HG03060 (cell line): ENCODE results near the gene IGSF3.

Experiments used
- ATAC-seq: cut with Tn5 transposase; IDR thresholded peaks from one replicate; pipeline ENCODE4 v1.9.1; 2021; ENCODE audit warnings: low read depth, moderate number of reproducible peaks; ENCODE audit not compliant: unreplicated experiment

IGSF3 gene

DNA sequence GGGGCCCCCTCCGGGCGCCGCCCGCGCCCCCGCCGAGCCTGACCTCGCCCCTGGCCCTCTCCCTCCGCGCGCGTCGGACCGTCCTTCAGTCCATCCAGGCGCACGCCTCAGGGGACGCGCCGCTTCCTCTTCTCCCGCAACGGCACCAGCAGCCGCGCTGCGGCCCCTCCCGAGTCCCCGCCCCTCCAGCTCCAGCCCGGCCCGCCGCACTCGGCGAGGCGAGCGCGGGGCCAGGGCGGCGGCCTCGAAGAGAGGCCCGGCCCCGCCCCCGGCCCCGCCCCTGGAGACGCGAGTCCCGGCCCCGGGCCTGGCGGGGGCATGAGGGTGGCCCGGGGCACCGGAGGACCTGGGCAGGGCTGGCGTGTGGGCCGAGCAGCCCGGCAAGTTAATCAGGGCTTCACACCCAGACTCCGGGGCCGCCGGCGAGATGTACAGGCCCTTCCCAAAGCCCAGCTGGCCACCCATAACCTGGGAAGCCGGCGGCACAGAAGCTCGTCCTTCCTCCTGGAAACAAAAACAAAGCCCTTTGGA lies at the start of gene IGSF3:
Gene IGSF3 (minus strand): TSS at position 159 of the 531 bp plus-strand sequence. CDS start 1,407 bp downstream, outside the sequence.
- no peak for ATAC-seq

DNA sequence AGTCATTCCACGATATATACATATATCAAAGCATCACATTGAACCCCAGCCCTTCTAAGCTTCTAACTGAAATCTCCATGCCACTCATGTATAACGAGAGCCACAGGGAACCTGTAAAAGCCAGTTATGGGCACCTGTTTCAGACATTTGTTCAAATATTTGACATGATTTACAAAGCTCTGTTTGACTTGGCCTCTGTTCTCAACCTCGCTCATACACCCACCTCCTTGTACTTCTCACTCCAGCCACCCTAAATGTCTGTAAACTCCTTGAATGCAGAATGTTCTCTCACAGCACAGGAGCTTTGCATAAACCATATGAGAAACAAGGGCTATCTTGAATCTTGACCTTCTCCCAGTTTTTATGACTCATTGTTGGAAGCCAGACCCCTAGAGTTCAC lies 49.8 kb upstream of the IGSF3 start:
- no peak for ATAC-seq

DNA sequence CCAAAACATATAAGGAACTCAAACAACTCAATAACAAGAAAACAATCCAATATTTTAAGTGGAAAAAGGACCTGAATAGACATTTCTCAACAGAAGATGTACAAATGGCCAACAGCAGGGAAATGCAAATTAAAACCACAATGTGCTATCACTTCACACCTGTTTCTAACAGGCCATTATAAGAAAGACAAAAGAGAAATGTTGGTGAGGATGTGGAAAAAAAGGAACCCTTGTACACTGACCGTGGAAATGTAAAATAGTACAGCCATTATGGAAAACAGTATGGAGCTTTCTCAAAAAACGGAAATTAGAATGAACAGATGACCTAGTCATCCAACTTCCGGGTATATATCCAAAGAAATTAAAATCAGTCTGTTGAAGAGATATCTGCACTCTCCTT lies 48.9 kb upstream of the IGSF3 start:
- ATAC-seq = no peak

DNA sequence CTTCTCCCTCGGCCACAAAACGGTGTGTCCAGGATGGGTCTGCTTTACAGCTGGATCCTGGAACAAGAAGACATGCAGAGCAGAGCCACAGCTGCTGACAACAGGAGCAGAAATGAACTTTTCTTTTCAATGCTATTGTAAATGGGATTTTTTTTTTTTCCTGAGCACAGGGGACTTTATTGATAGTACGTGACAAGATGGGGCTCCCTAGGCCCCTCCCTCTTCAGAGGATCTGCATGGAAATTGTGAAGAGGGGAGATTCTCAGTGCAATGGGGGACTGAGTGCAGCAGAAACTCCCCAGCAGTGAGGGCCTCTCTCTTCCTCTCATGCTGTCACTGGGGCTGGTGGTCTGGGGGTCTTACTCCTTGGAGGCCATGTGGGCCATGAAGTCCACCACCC lies 45.9 kb upstream of the IGSF3 start:
- no peak for ATAC-seq

DNA sequence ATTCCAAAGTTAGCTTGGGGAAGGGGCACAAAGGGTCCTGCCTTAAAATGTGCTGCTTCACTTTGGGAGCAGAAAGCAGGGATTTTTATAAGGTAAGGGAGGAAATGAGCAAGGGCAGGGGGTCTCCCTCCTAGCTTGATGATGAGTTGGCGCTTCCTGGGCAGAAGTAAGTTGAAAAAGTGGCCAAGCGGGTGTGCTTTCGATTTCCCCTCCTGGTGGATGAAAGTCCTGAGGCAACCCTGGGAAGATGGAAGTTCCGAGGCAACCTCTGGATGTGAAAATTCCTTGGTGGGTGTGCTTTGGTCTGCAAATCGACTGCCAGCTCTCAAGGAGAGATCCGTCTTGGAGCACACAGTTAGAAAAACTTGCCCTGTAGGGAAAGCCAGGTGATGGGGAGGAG lies 45.0 kb upstream of the IGSF3 start:
- ATAC-seq = no peak

DNA sequence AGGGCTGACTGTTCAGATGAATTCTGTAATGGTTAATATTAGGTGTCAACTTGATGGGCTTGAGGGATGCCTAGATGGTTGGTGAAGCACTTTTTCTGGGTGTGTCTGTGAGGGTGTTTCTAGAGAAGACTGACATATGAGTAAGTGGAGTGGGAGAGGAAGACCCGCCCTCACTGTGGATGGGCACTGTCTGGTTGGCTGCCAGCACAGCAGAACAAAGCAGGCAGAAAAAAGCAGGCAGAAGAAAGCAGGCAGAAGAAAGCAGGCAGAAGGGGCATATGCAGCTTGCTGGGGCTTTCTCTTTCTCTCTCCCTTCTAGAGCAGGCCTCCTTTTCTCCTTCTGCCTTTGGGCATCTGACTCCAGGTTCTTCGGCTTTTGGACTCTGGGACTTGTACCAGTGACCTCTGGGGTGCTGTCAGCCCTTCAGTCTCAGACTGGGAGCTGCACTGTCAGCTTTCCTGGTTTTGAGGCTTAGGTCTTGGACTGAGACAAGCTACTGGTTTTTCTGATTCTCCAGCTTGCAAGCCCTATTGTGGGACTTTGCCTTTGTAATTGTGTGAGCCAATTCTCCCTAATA lies 43.8 kb upstream of the IGSF3 start:
- no peak for ATAC-seq

DNA sequence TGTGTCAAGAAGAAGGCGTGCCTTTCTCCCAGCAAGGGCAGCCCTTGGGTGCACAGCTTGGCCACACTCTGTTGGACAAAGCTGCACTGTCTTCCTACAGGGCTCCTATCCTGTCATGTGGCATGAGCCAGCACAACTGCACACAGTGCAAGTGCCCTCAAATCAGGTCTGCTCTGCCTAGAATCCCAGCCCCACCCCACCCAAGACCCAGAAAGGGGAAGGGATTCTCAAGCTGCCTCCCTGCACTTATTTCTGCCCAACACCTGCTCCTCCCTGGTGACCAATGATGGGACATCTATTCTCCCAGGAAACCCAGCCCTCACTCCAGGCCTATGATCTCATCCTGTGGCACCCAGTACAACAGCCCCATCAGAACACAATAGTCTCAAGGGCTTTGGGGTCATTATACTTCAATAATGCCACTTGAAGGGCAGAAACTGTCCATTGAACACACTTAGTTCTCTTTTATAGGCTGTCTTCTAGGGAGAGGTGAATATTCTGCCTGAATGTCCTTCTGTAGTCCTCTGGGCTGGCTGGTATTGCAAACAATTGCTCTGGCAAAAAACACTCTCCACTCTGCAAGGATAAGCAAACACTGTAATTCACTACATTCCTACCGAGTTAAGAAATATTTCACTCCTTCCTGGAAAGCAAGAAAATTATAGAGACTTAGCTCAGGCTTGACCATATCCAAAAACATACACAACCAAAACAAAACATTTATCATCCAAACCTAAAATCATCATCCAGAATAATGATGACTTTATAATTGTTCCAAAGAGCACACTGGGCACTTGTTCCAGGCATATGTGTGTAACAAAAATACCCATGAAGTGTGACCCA lies 43.1 kb upstream of the IGSF3 start:
- no peak for ATAC-seq

DNA sequence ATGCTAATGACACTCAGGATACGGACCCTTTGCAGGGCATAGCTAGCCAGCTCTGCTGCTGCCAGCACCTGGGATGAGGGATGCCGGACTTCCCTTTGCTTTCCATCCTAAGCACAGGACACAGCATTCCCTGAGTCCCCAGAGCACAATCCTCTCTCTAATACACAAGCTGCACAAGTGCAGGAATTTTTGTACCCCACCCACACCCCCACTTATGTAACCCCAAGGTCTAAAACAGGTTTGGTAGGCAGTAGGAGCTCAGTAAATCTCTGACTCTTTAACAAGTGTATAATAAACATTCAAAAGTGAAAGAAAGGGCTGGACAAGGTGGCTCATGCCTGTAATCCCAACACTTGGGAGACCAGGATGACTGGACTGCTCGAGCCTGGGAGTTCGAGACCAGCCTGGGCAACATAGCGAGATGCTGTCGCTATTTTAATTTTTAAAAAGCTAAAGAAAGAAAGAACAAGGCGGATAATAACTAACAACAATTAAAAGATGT lies 42.2 kb upstream of the IGSF3 start:
- no peak for ATAC-seq

DNA sequence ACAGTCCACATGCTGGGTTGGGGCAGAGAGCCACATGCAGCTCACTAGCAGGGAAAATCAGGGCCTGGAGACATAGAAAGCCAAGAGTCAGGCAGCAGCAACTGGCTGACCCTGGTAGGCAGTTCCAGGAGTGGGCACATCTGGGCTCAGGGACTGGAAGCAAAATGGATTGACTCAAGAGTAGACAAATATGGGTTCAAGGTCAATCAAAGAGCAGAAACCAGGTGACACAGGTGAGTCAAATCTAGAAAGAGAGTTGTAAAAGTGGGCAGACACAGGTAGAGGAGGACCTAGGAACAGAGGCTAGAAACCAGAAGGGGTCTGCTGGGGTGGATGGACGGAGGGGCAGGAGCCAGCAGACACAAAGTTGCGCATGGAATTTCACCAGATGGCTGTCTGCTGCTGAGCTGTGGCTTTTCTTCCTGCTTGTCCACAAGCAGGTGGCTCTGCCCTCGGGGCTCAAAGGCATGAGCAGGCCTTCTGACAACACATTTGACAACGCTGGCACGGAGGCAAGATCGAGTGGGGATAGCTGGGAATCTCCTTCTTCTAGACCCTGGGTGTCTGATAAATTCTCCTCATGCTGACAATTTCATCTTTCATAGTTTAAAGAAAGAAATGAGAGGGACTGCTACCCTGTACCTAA lies 40.8 kb upstream of the IGSF3 start:
- no peak for ATAC-seq

DNA sequence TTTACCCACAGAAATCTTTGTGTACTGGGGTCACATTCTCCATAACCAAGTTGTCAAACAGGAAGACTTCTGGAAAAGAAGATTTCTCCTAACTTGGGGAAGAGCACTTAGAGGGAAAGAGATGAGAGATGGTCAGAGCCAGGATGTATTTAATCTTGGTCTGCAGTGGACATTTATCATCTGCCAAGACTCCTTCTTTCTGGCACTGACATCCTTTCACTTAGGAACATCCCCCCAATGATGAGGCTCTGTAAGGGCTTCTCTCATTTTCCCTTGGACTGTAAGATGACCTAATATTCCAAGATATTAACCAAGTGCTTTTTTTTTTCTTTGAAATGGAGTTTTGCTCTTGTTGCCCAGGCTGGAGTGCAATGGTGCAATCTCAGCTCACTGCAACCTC lies 39.3 kb upstream of the IGSF3 start:
- no peak for ATAC-seq

DNA sequence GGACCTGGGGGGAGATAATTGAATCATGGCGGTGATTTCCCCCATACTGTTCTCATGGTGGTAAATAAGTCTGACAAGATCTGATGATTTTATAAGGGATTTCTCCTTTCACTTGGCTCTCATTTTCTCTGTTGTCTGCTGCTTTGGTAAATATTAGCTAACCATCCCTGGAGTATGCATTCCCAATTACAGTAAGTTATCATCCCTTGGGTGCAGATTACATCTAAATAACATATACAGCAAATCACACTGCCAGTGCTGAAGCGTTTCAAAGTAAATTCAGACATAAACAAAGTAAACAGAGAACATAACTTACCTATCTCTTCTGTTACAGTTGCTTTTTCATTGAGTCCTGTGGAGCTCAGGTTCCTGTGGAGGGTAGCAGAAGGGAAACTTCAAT lies 38.6 kb upstream of the IGSF3 start:
- no peak for ATAC-seq

DNA sequence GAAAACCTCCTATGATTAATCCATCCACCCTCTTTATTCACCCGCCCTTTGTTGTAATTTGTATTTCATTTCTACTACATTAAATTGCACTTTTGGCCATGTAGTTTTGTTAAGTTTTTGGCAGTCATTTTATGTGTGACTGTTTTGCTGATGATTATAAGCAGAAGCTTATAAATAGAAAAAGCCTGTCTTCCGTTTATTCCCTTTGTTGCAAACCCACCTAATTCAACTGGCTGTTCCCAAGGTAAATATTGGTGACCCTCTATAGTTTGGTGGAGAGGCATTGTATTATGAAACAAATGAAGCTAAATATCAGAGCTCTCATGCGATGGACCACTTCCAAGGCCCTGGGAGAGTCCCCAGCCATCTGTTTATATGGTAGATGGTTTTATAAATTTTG lies 36.7 kb upstream of the IGSF3 start:
- ATAC-seq = no peak

DNA sequence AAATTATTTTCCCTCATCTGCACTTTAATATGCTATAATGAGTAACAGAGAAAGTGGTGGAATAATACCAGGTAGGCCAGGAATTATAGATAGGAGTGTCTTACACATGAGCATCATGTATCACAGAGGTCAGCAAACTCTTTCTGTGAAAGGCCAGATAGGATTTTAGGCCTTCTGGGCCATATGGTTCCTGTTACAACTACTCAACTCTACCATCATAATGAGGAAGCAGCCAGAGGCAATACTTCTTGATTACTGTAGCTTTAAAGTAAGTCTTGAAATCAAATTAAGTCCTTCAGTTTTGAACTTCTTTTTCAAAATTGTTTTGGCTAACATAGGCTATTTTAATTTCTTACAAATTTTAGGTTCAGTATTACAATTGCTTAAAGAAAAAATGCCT lies 32.1 kb upstream of the IGSF3 start:
- no peak for ATAC-seq

DNA sequence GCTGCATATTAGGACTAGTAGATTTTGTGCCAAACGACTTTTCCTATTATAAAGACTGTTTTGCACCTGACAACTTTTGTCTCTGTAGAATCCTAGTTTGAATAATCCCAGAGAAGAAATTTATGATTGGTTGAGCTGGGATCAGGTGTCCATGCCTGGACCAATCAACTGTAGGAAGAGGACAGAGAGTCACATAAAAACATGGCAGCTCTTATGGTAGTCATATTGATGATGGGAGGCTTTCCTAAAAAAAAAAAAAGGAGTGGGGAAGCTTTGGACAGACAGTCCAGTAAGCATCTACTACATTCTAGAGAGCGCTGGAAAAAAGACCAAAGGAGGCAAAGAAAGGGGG lies 30.7 kb upstream of the IGSF3 start:
- ATAC-seq = no peak

DNA sequence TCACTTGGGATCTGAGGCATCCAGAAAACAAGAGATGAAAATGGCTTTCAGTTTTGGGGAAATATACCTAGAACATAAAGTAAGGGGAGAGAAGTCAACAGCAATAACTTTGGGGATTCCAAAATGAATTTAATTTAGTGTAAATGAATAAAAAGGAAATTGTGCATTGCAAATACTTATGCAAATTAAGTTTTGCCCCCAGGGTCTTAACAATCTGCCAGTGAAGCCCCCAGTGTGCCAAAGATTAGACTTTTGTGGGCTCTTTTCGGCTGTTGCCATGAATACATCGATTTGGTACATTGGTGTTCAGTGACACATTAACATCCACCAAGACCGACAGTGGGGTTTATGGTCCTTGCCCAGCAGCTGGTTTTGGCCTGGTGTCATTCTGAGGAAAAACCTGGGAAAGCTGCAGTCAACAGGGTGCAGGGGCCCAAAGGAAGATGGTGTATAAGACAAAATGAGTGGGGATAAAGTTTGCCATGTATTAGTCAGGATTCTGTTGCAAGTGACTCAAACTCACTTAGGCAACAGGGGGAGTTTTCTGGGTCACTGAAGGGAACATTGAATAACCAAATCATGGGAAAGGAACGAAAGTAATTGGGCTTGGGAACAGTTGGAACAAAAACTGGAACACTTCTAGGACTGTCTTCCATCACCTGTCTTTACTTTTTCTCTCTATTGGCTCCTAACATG lies 30.2 kb upstream of the IGSF3 start:
- ATAC-seq = no peak

DNA sequence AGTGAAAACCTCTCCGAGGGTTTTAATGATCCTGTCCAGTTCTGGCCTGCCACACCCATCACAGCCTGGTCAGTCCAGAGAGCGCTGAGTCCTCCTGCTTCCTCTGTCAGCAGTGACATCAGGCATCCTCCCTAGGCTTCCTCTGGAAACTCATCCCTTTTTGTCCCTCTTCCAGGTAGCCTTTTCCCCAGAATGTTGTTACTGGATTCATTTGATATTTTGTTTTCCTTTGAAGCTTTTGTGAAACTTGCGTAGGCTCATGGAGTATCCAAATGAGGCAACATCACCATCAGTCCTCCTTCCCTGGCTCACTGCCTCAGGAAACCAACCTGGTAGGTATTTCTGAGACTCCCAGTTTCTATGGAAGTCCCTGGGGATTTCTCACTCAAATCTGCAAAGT lies 27.0 kb upstream of the IGSF3 start:
- ATAC-seq = no peak

DNA sequence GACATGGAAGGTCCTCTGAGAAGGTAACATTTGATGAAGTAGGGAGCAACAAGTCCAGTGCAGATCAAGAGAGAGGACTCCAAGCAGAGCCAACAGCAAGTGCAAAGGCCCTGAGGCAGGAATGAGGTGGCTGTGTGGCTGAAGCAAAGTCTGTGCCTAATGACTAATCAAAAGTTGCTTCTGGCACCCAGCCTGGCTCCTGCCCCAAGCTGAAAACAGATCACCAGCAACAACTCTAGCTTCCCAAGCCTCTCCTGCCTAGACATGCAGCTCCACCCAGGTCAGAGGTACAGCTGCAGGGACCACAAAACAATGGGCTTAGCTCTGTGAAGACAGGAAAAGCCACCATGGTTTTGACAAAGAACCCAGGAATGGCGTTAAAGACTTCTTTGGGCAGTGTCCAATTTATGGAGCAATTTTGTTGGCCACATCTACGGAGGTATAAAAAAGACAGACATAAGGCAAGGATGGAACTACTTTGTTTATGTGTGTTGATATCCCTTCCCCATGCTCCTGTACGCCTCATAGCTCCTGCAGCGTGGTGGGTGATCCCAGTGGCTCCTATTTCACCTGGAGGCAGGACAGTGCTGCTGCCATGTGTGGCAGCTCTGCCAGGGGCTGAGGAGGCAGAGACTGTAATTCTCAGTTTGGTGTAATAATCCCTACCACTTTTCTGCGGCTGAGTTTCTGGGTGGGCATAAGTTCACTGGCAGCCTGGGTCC lies 26.4 kb upstream of the IGSF3 start:
- ATAC-seq = no peak

DNA sequence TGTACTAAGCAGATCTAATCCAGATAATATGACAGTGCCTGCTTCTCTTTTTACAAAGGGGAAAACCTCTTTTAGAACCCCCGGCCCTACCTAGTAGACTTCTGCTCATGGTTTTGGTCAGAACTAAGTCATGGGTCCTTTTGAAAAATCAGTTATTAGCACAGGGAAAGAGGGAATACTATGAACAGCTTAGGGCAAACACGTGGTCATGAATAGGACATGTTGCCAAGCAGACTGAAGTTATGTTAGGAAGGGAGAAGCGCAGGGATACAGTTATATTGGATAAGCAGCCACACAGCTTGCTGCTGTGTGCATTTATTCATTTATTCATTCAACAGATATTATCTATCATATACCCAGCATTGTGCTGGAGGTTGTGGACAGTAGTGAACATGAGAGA lies 25.3 kb upstream of the IGSF3 start:
- no peak for ATAC-seq

DNA sequence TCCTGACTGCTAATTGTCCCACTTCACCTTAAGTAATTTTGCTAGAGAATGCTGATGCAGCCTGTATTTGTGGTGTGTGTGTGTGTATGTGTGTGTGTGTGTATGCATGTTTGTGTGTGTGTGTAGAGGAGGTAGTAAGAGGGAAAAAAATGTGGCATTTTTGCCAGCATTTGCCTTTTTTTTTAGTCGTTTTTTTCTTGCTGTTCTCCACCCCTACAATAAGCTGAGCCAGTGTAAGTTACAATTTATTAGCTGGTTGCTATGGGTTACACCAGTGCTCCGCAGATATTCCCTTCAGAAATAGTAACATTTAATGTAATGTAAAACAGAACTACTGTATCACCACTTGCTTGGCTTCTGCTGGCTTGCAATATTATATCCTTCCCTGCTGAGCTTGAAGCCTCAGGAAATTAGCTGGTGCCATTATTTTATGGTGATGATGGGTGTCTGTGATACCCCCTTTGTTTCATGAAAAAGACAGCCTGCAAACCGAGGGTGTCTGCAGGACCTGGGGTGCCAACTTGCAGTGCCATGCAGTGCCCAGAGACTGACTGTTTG lies 23.4 kb upstream of the IGSF3 start:
- ATAC-seq = no peak

DNA sequence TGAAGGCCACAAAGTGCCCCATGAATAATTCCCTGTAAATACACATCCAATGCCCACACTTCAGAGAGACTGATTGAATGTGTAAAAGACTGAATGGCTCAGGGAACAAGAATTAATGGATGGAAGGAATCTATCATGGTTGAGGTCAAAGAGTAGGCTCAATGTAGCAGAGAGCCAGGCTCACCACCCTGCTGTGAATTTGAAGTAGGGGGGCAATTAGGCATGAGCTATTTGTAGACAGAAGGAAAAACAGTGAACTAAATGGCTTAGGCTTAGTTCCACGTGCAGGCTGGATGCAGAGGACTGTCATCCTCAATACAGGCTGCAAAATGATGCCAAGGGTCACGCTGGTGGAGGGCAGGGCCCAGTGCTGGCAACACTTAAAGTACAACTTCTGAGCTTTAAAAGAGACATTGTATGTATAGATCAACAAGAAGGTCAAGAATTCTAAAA lies 22.9 kb upstream of the IGSF3 start:
- ATAC-seq = no peak
